Sigmoid colon (tissue), 7 donors: ENCODE measurements around the gene PPM1G. TPM values are rescaled to one million over a fixed set of nuclear protein-coding genes. Genes with fewer than 3 reads are reported as not detected.

ENCODE experiments used
- DNase-seq: peaks from one replicate; pipeline ENCODE4 v3.0.0-alpha.2; 2019
- H3K27ac ChIP-seq, 4 donors: fragments of 200-600 bp; sonication (generic); one replicate each; pipeline ENCODE4 v1.5.1; 2016 to 2019; ENCODE audit warnings: mild to moderate bottlenecking in 1 of 4
- H3K27me3 ChIP-seq, 3 donors: fragments of 200-600 bp; sonication (generic); one replicate each; pipeline ENCODE4 v1.5.1; 2019; ENCODE audit warnings: mild to moderate bottlenecking in 1 of 3
- H3K36me3 ChIP-seq, 4 donors: fragments of 200-600 bp; sonication (generic); one replicate each; pipeline ENCODE4 v1.5.1; 2016 to 2019
- H3K4me1 ChIP-seq, 4 donors: fragments of 200-600 bp; sonication (generic); one replicate each; pipeline ENCODE4 v1.5.1; 2017 to 2019
- H3K4me3 ChIP-seq, 4 donors: fragments of 200-600 bp; sonication (generic); one replicate each; pipeline ENCODE4 v1.5.1; 2017 to 2019; ENCODE audit warnings: mild to moderate bottlenecking in 2 of 4, moderate library complexity in 1 of 4
- H3K9me3 ChIP-seq, 4 donors: fragments of 200-600 bp in 3 of 4; sonication (generic) in 3 of 4; one replicate each; pipeline versions ENCODE4 v1.5.1 to v1.6.1; 2013 to 2019
- CTCF ChIP-seq, 4 experiments: fragments of 450-650 bp in 3 of 4; fragments of 200-600 bp in 1 of 4; IDR thresholded peaks; one replicate each; pipeline ENCODE4 v1.5.1; 2016 to 2019; ENCODE audit warnings: antibody characterized with exemption in 4 of 4, mild to moderate bottlenecking in 3 of 4, moderate library complexity in 2 of 4
- EP300 ChIP-seq, 4 donors: sonication (generic); formaldehyde crosslinking; IDR thresholded peaks; one replicate each; pipeline ENCODE4 v1.6.1; 2017; ENCODE audit warnings: antibody characterized with exemption in 4 of 4
- POLR2A ChIP-seq, 2 donors: fragments of 450-650 bp; IDR thresholded peaks; one replicate each; pipeline ENCODE4 v1.6.1; 2016; ENCODE audit warnings: antibody characterized with exemption in 2 of 2, mild to moderate bottlenecking in 2 of 2, moderate library complexity in 2 of 2
- POLR2AphosphoS5 ChIP-seq, 4 donors: sonication (generic); formaldehyde crosslinking; IDR thresholded peaks; one replicate each; pipeline ENCODE4 v1.6.1; 2017; ENCODE audit warnings: antibody characterized with exemption in 4 of 4
- WGBS, 2 donors: extraction: QIAGEN DNeasy Blood & Tissue Kit; methylation state at CpG; one replicate each; pipeline ENCODE4 v1.1.7; 2013; 5-methylcytosine and 5-hydroxymethylcytosine counted together
- intact Hi-C: fragments of 100-400 bp; cut with DNase I; formaldehyde crosslinking; loops from one replicate; pipeline ENCODE4 v1.15.1; 2023
- polyA plus RNA-seq, 3 donors: library from polyadenylated mRNA; stranded (reverse); fragments of 200-250 nt; gene quantifications; one replicate each; pipeline ENCODE4 v1.2.3, GENCODE V29; 2013
- total RNA-seq, 4 donors: library from RNA; depleted of rRNA; stranded (reverse); fragments of >200 nt; gene quantifications; one replicate each; pipeline ENCODE4 v1.1.0, GENCODE V29; 2016
- donor health status: healthy with polysubstance abuse.
- donor health status: Bipolar disorder and iron deficiency.
- donor health status: healthy.

Gene PPM1G
- 10 to 100 TPM; 40.8 to 48.3 (median 44.5) TPM for total RNA-seq
- 10 to 100 TPM; 42.0 to 93.4 (median 47.4) TPM for polyA plus RNA-seq

- Histone ChIP-seq H3K27me3 (no peaks in the 10 kb centered on the region), H3K4me1 (peaks cover 0 to 36% (median 22%) of the 10 kb centered on the region in 4 donors), H3K36me3 (no peaks in the 10 kb centered on the region), H3K4me3 (peak within 1 kb of the TSS; percentile 57 to 98 (median 75)), H3K27ac (peak within 1 kb of the TSS; percentile 73 to 93 (median 82)), H3K9me3 (no peaks in the 10 kb centered on the region)
- intact Hi-C loops = loop anchor here (1.0 to 2.0 kb wide), 2 partner anchors 19 to 29 kb away; partner anchors contain the start of genes NRBP1 and ZNF513
- WGBS, 2 donors = 1% methylated on average over 82 of the region's 82 CpGs
- TF ChIP-seq POLR2A (IDR thresholded peaks at IDR 0.05) = peak in 1 of 2 donors; percentile 37
- TF ChIP-seq EP300 (IDR thresholded peaks at IDR 0.05) = no peak
- TF ChIP-seq POLR2AphosphoS5 (IDR thresholded peaks at IDR 0.05) = peak; percentile 54 to 86 (median 72)
- peak; percentile 97 for DNase-seq
These were observed at the start of gene PPM1G for GRCh38 chr2:27409321-27410073. Gene PPM1G (minus strand): TSS chr2:27409591. CDS start chr2:27409422, 169 bp downstream.

- no peaks in the 10 kb centered on the region for H3K4me1 ChIP-seq
- H3K9me3 ChIP-seq = no peaks in the 10 kb centered on the region
- WGBS, 2 donors = 92 to 94% methylated on average over 7 of the region's 7 CpGs
- H3K4me3 ChIP-seq = no peak overlapping the region
- no peaks in the 10 kb centered on the region for H3K27me3 ChIP-seq
- intact Hi-C loops = no loop called here
- peaks cover 14 to 99% (median 51%) of the 10 kb centered on the region in 4 donors for H3K36me3 ChIP-seq
- TF ChIP-seq CTCF (IDR thresholded peaks at IDR 0.05) (no peak), POLR2AphosphoS5 (IDR thresholded peaks at IDR 0.05) (no peak), EP300 (IDR thresholded peaks at IDR 0.05) (no peak), POLR2A (IDR thresholded peaks at IDR 0.05) (no peak)
- no peak for DNase-seq
- no peak overlapping the region for H3K27ac ChIP-seq
These were observed 44.6 kb upstream of the PPM1G start for GRCh38 chr2:27453968-27454367.

GRCh38 chr2:27451095-27451494 is 41.7 kb upstream of the PPM1G start:
- Histone ChIP-seq H3K27me3 (no peaks in the 10 kb centered on the region), H3K27ac (no peak overlapping the region)
- intact Hi-C loops = no loop called here

GRCh38 chr2:27448381-27448780 is 39.0 kb upstream of the PPM1G start:
- TF ChIP-seq POLR2A (IDR thresholded peaks at IDR 0.05) = no peak
- no peak for TF ChIP-seq POLR2AphosphoS5 (IDR thresholded peaks at IDR 0.05)
- no peak for TF ChIP-seq EP300 (IDR thresholded peaks at IDR 0.05)
- TF ChIP-seq CTCF (IDR thresholded peaks at IDR 0.05) = no peak
- 48 to 86% methylated on average over 3 of the region's 3 CpGs for WGBS, 2 donors
- Histone ChIP-seq H3K9me3 (no peaks in the 10 kb centered on the region), H3K27ac (no peak overlapping the region), H3K4me1 (no peaks in the 10 kb centered on the region), H3K27me3 (no peaks in the 10 kb centered on the region), H3K36me3 (peaks cover 7 to 82% (median 27%) of the 10 kb centered on the region in 4 donors), H3K4me3 (no peak overlapping the region)
- intact Hi-C loops = no loop called here
- no peak for DNase-seq

More at GRCh38 chr2:27451095-27451494, 41.7 kb upstream of the PPM1G start:
- Histone ChIP-seq H3K9me3 (no peaks in the 10 kb centered on the region), H3K4me1 (no peaks in the 10 kb centered on the region), H3K4me3 (no peak overlapping the region), H3K36me3 (peaks cover 6 to 94% (median 45%) of the 10 kb centered on the region in 4 donors)
- no peak for DNase-seq
- 57 to 98% methylated on average over 1 of the region's 1 CpG for WGBS, 2 donors
- no peak for TF ChIP-seq EP300 (IDR thresholded peaks at IDR 0.05)
- TF ChIP-seq POLR2AphosphoS5 (IDR thresholded peaks at IDR 0.05) = no peak
- no peak for TF ChIP-seq CTCF (IDR thresholded peaks at IDR 0.05)
- TF ChIP-seq POLR2A (IDR thresholded peaks at IDR 0.05) = no peak

GRCh38 chr2:27446057-27446456 is 36.7 kb upstream of the PPM1G start:
- Histone ChIP-seq H3K9me3 (no peaks in the 10 kb centered on the region), H3K4me1 (peaks cover 0 to 16% (median 13%) of the 10 kb centered on the region in 4 donors), H3K36me3 (peaks cover 8 to 69% (median 26%) of the 10 kb centered on the region in 4 donors), H3K27me3 (no peaks in the 10 kb centered on the region), H3K4me3 (no peak overlapping the region), H3K27ac (no peak overlapping the region)
- 19 to 62% methylated on average over 3 of the region's 3 CpGs for WGBS, 2 donors
- intact Hi-C loops = no loop called here
- TF ChIP-seq EP300 (IDR thresholded peaks at IDR 0.05) (no peak), POLR2A (IDR thresholded peaks at IDR 0.05) (peak in 1 of 2 donors; percentile 38), POLR2AphosphoS5 (IDR thresholded peaks at IDR 0.05) (peak in 1 of 4 donors; percentile 6), CTCF (IDR thresholded peaks at IDR 0.05) (no peak)
- DNase-seq = no peak
